Dermis microvascular lymphatic vessel endothelial cell (primary cell): ENCODE results near the gene VGLL4. TPM values are rescaled to one million over a fixed set of nuclear protein-coding genes. Genes with fewer than 3 reads are reported as not detected.
"Not testable (repeated sequence)": the region's sequence is repeated elsewhere in the genome, so short reads cannot be mapped to it uniquely, and the experiment has no call there.

Experiments used
- DNase-seq, 2 donors: peaks; one replicate each; pipeline versions ENCODE4 v3.0.0 to v3.0.0-alpha.2; 2010; ENCODE audit warnings: low read depth in 2 of 2
- total RNA-seq: library from RNA; depleted of rRNA; stranded (reverse); fragments of >200 nt; gene quantifications from 2 replicates; pipeline ENCODE4 v1.2.1, GENCODE V29; 2014

VGLL4 gene, protein sequence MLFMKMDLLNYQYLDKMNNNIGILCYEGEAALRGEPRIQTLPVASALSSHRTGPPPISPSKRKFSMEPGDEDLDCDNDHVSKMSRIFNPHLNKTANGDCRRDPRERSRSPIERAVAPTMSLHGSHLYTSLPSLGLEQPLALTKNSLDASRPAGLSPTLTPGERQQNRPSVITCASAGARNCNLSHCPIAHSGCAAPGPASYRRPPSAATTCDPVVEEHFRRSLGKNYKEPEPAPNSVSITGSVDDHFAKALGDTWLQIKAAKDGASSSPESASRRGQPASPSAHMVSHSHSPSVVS
- total RNA-seq = 52.1 and 75.1 TPM in 2 replicates

DNA sequence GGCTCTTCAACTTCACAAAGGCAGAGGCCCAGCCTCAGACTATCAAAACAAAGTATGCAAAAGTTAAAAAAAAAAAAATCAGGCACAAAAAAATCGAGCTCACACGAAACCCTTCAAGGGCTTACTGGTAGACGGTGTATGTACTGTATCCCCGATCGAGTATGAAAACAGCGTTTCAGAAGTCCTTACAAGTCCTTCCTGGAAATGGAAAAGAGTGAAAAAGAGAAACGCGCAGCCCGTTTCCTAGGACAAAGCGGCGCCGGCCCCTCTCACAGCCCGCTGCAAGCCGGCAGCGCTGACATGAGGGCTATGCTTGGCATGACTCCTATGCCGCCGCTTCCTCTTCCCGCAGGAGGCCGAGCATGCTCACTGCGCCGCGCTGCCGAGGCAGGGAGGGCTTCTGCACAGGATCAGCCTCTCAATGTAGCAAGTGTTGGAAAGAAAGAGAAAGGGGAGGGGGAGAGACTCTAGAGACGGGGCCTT lies at the start of gene VGLL4:
VGLL4 (minus strand) TSS at position 311 of the 483 bp plus-strand sequence. CDS start 397 bp downstream, outside the sequence.
- DNase-seq = peak; percentile 69 to 90

DNA sequence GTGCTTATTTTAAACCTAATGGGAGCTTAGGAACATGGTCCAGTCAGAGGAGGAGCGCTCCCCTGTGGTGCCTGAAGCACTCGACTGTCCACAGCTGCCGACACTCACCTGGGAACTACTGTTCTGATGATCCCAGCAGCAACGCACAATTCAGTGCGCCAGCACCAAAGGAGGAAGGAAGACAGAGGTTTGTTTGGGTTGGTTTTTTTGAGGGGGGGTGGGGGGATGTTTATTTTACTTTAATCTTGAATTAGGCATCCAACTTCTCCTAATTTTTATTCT lies 48.8 kb upstream of the VGLL4 start:
- no peak for DNase-seq

DNA sequence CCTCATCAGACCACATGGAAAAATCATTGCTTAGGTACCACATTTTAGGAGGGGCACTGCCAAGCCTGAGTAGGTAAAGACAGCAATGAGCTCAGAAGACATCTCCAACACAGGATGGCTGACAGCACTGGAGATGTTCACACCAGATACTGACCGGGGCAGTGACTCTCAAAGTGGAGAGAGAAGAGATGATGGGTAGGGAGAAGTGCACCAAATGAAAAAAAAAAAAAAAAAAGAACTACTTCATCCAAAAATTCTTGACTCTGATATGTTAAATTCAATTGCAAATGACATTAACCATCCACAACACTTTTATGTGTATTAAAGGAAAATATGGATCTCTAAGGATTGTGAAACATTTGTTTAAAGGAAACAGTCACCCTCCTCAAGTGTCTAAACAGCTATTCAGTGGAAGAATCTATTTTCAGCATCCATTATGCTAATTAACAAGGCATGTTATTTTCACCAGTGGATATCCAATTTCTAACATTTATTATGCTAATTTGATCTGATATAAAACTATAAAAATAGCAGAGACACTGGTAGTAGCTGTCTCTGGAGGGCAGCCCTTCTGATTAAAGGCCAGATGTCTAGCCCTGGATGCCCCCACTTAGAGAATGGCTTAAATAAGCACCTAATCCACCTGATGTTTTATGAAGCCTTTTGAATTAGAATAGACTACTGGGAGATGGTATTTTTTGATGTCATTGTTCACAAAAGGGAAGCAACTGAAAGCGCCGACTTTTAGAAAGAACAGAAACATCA lies 48.2 kb upstream of the VGLL4 start:
- DNase-seq = no peak

DNA sequence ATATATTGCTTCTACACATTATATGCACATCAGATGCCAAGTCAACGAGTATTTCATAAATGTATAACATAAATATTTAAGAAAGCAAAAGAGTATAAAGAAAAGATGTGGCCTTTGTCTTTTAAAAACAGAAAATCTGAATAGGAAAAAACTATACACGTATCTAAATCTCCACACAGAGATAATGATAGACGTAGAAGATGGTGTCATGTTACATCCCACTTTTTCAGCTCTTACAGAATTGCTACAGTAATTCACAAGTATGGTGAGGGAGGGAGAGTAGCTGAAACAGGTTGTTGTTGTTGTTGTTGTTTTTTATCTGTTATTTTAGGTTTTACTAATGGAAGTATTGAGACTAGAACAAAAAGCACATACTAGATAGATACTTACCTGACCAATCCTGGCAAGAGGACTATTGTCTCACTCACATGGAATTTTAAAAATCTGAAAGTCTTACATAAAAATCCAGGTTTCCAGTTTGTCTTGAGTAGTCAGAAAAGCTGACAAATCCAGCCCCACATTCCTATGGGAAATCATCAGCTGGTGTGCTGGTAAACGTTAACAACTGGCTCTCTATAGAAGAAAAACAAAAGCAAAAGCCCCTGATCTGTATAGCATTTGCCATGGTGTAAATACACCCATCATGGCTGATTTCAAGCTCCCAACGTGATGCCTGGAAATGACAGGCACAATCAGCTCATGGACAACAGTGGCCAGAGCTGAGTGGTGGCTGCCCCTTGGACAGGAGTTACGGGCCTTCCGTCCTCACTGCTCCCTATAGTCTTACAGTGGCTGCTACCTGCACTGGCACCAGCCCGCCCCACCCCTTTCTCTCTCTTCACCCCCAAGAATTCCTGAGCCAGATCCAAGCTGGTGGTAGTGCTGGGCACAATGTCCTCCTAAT lies 47.4 kb upstream of the VGLL4 start:
- peak; percentile 22 to 31 for DNase-seq

DNA sequence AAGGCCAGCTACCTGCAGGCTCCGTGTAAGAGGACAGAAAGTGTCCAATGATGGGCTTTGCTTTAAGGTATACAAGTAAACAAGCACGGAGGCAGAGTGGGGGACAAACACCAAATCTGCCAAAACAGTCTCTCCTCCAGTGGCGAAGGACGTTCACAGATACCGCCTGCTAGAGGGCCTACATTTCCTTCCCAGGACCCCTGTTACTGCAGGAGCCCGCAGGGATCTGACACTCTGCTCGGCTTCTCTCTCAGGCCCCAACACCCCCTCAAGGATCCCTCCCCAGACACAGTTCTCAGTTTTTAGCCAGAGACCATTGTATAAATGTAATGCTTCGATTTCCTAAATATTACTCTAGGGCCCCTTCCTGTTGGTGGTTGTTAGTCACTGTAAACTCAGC lies 46.0 kb upstream of the VGLL4 start:
- no peak for DNase-seq

DNA sequence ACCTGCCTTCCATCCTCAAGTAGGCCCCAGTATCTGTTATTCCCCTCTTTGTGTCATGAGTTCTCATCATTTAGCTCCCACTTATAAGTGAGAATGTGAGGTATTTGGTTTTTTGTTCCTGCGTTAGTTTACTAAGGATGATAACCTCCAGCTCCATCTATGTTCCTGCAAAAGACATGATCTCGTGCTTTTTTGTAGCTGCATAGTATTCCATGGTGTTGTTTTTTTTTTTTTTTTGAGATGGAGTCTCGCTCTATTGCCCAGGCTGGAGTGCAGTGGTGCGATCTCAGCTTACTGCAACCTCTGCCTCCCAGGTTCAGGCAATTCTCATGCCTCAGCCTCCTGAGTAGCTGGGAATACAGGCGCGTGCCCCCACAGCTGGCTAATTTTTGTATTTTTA lies 41.3 kb upstream of the VGLL4 start:
- not testable (repeated sequence) for DNase-seq

DNA sequence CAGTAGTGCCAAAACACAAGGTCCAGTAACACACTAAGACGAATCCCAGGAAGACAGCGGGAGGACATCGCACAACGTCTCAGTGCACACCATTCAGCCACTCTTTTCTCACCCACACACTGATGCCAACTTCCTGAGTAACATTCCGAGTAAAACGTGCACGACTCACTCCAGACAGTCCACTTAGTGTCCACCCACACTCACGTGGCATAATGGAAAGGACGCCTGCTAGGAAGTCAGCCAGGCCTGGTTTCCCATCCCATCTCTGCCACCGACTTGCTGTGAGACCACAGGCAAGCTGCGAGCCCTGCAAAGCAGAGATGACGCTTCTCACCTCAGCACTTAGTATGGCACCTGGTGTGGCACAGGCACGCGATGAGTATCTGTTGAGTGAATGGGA lies 36.8 kb upstream of the VGLL4 start:
- DNase-seq = no peak

DNA sequence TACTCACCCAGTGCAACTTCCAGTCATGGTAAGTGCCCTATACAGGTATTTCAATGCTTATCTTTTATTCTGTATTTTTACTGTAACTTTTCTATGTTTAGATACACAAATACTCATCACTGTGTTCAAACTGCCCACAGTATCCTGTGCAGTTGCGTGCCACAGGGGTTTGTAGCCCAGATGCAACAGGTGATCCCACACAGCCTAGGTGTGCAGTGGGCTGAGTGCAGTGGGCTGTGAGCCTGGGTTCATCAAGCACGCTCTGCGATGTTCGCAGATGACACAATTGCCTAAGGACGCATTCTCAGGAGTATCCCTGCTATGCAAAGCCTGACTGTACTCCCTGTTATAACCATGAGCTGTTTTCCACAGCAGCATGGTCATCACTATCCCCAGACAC lies 36.2 kb upstream of the VGLL4 start:
- DNase-seq = no peak

DNA sequence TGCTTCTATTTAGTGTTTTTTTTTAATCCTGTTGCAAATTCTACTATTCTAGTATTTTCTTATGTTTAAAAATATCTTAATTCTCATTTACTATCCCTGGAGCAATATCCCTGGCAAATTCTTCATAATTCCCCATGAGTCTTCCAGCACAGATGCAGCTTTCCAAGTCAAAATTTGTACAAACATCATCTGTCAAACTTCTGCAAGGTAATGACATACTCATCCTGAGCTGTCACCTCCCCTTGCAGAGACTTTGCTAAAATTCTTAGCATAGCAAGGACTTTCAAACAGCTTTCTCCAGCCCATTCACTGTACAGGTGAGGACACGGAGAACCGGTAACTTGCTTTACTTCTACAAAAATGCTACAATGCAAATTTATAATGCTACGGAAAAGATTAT lies 28.6 kb upstream of the VGLL4 start:
- DNase-seq = no peak

DNA sequence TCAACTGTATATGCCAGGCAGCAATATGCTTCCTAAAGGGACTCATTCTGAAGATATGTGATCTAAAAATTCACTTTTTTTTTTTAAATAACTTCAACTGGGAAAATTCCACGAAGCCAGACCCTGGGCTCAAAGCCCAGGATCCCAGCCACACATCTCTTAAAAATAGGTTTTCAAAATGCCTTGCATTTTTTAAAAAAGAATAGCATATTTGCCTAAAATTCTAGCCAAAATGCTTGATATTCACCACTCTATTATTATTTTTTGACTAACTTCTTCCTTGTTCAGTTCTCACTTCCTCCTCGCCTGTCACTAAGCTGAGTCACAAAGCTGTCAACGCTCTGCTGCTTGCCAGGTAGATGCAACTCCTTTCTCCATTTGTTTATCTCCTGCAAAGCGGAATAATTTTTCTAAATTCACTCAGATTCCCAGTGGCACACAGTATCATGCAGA lies 28.0 kb upstream of the VGLL4 start:
- peak; percentile 88 to 90 for DNase-seq

DNA sequence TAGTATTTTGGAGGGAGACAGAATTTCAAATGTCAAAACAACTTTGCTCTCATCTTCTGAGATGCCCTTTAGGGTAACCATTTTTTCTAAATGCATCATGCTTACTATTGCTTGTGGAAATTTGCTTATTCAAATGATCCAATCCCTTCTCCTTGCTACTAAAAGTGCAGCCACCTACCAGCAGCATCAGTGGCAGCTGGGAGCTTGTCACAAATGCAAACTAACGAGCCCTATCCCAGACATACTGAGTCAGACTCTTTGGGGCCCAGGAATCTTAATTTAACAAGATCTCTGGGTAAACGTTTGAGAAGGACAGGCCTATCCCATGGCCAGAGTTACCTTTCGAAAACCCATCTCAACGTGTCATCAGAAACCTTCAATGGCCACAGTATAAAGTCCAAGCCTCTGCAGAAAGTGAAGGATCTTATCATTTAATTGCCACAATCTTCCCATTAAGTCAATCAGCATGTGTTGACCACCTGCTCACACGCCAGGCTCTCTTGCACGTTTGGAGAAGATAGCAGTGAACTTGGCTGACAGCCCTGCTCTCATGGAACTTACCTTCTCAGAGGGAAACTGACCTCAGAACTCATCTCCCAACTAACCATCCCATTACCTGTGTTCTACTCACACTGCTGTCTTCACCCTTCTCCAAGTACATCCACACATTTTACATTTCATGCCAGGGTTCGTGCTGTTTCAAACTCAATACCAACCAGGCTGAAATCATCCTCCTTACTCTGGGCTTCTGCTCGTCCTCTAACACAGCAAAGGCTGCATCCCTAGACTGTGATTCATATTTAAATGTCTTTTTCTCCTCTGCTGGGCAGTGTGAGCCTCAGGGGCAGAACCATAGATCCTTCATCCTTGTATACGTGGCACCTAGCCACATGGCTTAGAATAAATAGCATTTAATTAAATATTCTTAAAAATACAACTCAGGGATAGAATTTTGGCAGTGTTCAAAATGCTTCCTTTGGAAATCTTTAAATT lies 24.8 kb upstream of the VGLL4 start:
- DNase-seq = no peak

DNA sequence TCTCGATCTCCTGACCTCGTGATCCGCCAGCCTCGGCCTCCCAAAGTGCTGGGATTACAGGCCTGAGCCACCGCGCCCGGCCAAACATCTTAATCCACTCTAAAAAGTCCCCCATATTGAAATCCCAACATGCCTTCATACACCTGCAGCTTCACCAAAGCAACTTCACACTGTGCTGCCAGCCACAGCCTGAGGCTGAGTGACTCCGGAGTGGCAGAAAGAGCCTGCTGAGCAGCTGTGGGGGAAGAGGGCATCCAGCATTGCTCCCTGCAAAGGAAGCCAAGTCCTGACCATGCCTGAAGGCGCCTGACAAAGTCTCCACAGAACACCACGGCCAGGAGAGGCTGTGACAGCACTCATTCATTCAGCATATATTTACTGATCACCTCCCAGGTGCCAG lies 21.6 kb upstream of the VGLL4 start:
- DNase-seq = no peak

DNA sequence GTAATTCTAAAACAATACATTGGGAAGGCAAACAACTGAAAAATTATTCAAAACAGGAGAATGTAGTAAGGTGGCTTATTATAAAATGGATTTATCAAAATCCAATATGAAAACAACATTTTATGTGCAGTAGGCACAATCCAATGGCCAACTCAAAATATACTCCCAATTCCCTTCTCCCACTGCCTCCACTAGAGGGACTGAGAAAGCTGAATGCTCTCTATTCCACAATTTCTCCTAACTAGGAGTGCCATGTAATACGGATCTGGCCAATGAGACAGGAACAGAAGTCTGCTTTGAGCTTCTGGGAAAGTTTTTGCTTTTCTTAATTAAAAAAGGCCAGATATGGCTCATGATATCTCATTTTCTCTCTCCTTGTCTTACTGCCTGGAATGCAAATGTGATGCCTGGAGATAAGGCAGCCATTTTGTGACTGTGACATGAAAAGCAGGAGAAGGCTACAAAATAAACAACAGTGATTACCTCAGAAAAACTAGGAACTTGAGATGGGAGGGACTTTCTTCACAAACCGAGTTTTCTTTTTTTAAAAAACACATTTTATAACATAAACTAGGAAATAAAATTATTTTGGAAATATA lies 18.8 kb upstream of the VGLL4 start:
- peak in 1 of 2 donors; percentile 44 for DNase-seq

DNA sequence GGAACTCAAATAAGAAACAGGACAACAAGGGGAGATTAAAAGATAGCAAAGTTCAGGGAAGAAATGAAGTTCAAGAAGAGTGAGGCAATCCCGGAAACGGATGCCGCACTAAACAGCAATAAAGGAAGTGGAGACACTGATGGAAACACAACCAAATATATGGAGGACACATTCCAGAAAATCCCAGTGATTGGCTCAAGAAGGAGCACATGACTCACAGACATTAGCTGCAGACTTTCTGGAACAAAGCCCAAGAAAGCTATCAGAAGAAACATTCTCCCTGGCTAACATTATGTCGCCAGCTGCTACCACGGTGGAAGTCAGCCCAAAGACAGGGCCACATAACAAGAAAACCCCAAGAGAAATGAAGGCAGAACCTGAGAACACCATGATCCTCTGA lies 18.1 kb upstream of the VGLL4 start:
- DNase-seq = peak in 1 of 2 donors; percentile 80

DNA sequence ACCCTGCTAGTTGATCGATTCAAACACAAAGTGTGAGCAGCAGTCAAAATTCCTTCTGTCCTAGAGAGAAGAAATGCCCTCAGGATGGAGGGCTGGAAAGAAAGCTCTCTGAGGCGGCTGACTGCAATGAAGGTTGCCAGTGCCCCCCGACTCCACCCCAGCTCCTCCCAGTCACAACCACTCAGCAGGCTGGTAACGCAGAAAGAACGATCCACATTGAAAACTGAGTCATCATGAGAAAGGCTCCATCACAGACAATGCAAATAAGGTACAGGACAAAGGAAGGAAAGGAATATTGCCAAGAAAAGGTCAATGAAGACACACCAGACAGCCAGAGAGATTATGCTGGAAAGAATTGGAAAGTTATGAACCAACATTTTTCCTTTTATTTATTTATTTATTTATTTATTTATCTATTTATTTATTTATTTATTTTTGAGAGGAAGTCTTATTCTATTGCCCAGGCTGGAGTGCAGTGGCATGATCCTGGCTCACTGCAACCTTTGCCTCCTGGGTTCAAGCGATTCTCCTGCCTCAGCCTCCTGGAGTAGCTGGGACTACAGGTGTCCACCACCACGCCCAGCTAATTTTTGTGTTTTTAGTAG lies 17.4 kb upstream of the VGLL4 start:
- peak in 1 of 2 donors; percentile 86 for DNase-seq

DNA sequence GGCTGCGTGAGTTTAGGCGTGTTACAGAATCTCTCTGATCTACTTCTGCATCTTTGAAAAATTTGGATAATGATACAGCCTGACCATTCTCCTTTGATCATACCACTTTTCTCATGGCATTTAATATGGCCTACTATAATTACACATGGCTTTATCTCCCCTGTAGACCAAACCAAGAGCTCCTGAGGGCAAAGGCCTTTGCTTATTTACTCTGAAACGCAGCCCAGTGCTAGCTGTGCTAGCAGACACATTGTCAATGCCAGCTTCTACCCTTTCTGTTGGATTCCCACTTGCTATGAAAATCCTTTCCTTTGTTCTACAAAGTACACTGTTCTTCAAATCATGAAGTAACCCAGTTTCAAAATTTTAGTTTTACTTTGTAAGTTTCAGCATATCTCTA lies 16.5 kb upstream of the VGLL4 start:
- no peak for DNase-seq

DNA sequence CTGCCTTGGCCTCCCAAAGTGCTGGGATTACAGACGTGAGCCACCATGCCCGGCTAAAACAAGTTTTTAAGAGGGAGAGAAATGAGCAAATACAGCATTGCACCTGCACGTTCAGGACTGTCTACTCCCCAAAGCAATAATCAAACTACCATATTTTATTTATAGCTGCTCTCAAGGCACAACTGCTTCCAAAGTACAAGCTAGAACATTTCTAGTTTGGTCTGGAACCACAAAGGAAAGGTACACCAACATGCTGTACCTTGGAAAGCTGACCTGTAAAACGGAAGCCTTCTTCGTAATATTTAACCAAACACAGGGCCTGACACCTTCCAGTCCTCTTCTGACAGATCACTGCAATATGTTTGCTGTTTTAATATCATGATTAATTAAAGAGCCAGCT lies 14.5 kb upstream of the VGLL4 start:
- no peak for DNase-seq

DNA sequence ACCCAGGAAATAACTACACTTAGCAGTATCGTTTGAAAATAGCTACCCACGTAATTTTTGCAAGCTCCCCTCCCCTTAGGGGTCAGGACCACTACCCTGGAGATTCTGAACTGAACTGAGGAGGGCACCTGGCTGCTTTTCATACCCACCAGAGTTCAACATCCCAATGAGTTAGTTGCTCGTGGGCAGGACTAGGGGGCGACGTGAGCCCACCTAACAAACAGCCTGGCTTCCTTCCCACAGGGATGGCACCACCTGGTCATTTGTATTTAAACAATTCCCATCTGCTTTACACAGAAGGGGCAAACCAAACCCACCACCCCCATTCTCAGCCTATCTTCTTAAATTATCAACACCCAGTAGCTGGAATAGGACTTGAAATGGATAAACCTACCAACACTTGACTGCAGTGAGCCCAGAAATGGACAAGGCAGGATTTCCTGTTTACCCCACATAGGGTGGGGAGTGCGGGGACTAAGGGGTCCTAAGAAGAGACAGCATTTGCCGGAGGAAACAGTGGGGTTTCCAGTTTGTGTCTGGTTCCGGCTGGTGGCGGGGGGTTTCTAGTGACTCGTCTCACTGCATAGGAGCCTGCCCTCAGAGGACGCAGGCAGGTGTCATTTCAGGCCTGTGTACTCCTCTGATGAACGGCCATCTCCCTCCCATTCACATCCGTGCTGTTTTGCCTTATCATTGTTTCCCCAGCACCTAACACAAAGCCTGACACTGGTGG lies 11.6 kb upstream of the VGLL4 start:
- DNase-seq = peak in 1 of 2 donors; percentile 58

DNA sequence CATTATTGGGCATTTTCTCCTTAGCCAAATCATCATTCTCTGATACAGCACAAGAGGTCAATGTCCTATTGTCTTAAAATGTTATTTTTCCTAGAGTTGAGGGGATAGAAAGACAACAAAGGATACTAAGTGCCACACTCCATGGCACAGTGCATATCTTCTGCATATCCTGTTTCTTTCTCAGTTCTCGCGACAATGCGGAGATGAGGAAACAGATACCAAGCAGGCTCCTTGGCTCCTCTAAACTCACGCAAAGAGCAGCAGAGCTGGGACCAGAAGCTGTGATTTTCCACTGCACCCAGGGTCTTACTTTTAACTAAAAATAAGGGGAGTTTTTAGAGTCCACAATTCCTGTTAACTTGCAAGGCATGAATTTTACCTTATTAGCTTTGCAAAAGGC lies 10.5 kb upstream of the VGLL4 start:
- no peak for DNase-seq
